ENCODE results near the gene KATNBL1.

- TF ChIP-seq CTCF (IDR thresholded peaks at IDR 0.05) (no peak), POLR2A (IDR thresholded peaks at IDR 0.05) (no peak)
Observed at GRCh38 chr15:34154725-34155204, 55.1 kb downstream of the KATNBL1 start.
